ENCODE measurements around the gene MAP2K2.

GRCh38 chr19:4044990-4045465, 78.9 kb downstream of the MAP2K2 start:
- TF ChIP-seq, protein P1, sequence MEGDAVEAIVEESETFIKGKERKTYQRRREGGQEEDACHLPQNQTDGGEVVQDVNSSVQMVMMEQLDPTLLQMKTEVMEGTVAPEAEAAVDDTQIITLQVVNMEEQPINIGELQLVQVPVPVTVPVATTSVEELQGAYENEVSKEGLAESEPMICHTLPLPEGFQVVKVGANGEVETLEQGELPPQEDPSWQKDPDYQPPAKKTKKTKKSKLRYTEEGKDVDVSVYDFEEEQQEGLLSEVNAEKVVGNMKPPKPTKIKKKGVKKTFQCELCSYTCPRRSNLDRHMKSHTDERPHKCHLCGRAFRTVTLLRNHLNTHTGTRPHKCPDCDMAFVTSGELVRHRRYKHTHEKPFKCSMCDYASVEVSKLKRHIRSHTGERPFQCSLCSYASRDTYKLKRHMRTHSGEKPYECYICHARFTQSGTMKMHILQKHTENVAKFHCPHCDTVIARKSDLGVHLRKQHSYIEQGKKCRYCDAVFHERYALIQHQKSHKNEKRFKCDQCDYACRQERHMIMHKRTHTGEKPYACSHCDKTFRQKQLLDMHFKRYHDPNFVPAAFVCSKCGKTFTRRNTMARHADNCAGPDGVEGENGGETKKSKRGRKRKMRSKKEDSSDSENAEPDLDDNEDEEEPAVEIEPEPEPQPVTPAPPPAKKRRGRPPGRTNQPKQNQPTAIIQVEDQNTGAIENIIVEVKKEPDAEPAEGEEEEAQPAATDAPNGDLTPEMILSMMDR (IDR thresholded peaks at IDR 0.05; ENCODE audit: low read depth, low read length), result no peak
- no peak for TF ChIP-seq MAX (IDR thresholded peaks at IDR 0.05; ENCODE audit: low read depth, low read length)
- no peak for TF ChIP-seq MYC (IDR thresholded peaks at IDR 0.05; ENCODE audit: low read depth, low read length)

Measured in NB4 (cell line).